ENCODE results near the gene LHX3.

LHX3 gene

DNA sequence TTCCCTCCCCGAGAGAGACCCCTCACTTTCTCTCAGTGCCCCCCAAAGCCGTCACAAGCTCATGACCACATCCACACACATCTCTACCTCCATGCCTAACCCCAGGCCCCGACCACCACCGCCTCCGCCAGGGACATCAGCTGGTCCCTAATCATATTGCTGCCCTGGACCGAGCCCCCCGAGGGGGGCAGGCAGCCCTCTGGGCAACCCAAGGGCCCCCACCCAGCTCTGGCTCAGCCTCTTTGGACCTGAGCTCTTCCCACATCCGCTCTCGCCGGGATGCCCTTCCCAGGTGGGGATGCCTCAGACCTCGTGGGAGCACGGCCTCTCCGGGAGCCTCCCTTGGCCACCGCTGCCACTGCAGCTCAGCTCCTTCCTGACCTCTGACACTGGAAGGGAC, 18.5 kb downstream of the LHX3 start:
- Histone ChIP-seq H3K4me1 (ENCODE audit: control insufficient read depth, insufficient read depth, low read length) (0 out of 2 replicates have a peak, but pooled peaks cover 2% of the 10 kb centered on the region), H3K4me3 (ENCODE audit: low read depth, low read length) (no peak overlapping the region), H3K36me3 (ENCODE audit: control insufficient read depth in 2 of 2, insufficient read depth in 1 of 2, low read length in 2 of 2) (no peaks in the 10 kb centered on the region), H3K9me3 (ENCODE audit: control insufficient read depth, insufficient read depth, low read depth, low read length) (no peaks in the 10 kb centered on the region), H3K27ac (ENCODE audit: extremely low read depth, low read depth, low read length) (no peak overlapping the region)
- POLR2A ChIA-PET = no interaction called here
- TF ChIP-seq ZFP37 (tag by site-specific recombination; IDR thresholded peaks at IDR 0.05) (no peak), GLI2 (tag by site-specific recombination; IDR thresholded peaks at IDR 0.05; ENCODE audit: borderline replicate concordance, low read depth) (no peak), ZNF707 (tag by site-specific recombination; IDR thresholded peaks at IDR 0.05) (no peak), GLI4 (tag by site-specific recombination; IDR thresholded peaks at IDR 0.05) (no peak), OVOL3 (tag by site-specific recombination; IDR thresholded peaks at IDR 0.05) (no peak), ZNF548 (tag by site-specific recombination; IDR thresholded peaks at IDR 0.05) (no peak), ZFP3 (tag by site-specific recombination; IDR thresholded peaks at IDR 0.05; ENCODE audit: low read depth) (no peak), ZNF37A (tag by site-specific recombination; IDR thresholded peaks at IDR 0.05) (no peak), ZNF555 (tag by site-specific recombination; conservative IDR thresholded peaks at IDR 0.05) (no peak), HOXD13 (CRISPR knock-in tag; IDR thresholded peaks at IDR 0.05; ENCODE audit: borderline replicate concordance) (no peak), ZNF704 (tag by site-specific recombination; IDR thresholded peaks at IDR 0.05) (no peak), TCF7L2 (IDR thresholded peaks at IDR 0.05; ENCODE audit: borderline replicate concordance, low read depth, low read length) (no peak), ZNF133 (tag by site-specific recombination; IDR thresholded peaks at IDR 0.05) (no peak), ZNF549 (tag by site-specific recombination; IDR thresholded peaks at IDR 0.05) (no peak), ZNF138 (tag by site-specific recombination; IDR thresholded peaks at IDR 0.05; ENCODE audit: borderline replicate concordance) (no peak), FEZF1 (tag by site-specific recombination; IDR thresholded peaks at IDR 0.05) (no peak), KLF16 (tag by site-specific recombination; IDR thresholded peaks at IDR 0.05) (no peak)
- TF ChIP-seq, protein P1, sequence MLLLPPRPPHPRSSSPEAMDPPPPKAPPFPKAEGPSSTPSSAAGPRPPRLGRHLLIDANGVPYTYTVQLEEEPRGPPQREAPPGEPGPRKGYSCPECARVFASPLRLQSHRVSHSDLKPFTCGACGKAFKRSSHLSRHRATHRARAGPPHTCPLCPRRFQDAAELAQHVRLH (tag by site-specific recombination; IDR thresholded peaks at IDR 0.05) = no peak
- TF ChIP-seq, protein P2, sequence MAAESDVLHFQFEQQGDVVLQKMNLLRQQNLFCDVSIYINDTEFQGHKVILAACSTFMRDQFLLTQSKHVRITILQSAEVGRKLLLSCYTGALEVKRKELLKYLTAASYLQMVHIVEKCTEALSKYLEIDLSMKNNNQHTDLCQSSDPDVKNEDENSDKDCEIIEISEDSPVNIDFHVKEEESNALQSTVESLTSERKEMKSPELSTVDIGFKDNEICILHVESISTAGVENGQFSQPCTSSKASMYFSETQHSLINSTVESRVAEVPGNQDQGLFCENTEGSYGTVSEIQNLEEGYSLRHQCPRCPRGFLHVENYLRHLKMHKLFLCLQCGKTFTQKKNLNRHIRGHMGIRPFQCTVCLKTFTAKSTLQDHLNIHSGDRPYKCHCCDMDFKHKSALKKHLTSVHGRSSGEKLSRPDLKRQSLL (tag by site-specific recombination; IDR thresholded peaks at IDR 0.05) = no peak
- CTCF ChIA-PET = interaction anchor here (0.6 to 1.9 kb wide), 5 partner anchors 15 to 70 kb away, joined by 3 to 10 read pairs (median 4); no protein-coding TSS in a partner anchor

DNA sequence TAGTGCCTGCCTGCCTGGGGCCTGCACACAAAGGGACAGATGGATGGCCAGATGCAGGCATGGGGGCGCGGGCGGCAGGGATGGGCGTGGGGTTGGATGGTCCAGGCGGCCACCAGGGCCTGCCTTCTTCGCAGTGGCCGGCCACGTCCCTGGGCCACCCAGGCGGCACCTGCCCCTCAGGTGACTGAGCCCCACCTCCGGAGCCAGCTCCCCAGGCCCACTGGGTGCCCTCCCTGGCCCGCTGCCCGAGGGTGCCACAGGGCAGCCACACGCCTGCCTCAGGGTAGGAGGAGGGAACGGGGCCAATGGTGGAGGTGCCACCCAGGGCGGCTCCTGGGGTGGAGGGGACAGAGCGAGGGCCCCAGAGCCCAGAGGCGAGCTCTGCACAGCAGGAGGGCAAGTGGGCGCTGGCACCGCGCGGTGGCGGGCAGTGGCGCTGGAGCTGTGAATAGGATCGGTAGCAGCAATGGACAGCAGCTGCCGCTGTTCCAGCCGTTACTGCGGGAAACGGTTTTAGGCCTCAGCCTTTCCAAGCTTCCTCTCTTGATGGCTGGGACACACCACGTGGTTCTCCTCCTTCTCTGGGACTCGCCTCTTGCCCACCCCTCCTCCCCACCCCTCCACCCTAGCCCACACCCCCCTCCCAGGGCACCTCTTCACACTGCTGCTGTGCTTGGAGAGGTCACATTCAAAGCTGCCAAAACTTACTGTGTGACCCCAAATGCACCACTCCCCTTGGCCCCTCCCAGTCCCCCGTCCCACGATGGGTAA, 19.1 kb downstream of the LHX3 start:
- H3K9me3 ChIP-seq (ENCODE audit: control insufficient read depth, insufficient read depth, low read depth, low read length) = no peaks in the 10 kb centered on the region
- ChIA-PET POLR2A (no interaction called here), CTCF (interaction anchor here (0.6 to 1.9 kb wide), 3 partner anchors 15 to 65 kb away, joined by 3 to 10 read pairs (median 5); no protein-coding TSS in a partner anchor)
- no peaks in the 10 kb centered on the region for H3K36me3 ChIP-seq (ENCODE audit: control insufficient read depth in 2 of 2, insufficient read depth in 1 of 2, low read length in 2 of 2)
- H3K27ac ChIP-seq (ENCODE audit: extremely low read depth, low read depth, low read length) = no peak overlapping the region
- H3K4me3 ChIP-seq (ENCODE audit: low read depth, low read length) = no peak overlapping the region
- H3K4me1 ChIP-seq (ENCODE audit: control insufficient read depth, insufficient read depth, low read length) = 0 out of 2 replicates have a peak, but pooled peaks cover 2% of the 10 kb centered on the region
- TF ChIP-seq KLF1 (tag by site-specific recombination; IDR thresholded peaks at IDR 0.05) = peak; percentile 49; the same call in 1 of the 2 replicates
- TF ChIP-seq ZBTB44 (tag by site-specific recombination; IDR thresholded peaks at IDR 0.05) = no peak
- no peak for TF ChIP-seq ZNF704 (tag by site-specific recombination; IDR thresholded peaks at IDR 0.05)
